Measurements from ENCODE around the gene PARP2.
"Not testable (repeated sequence)": the region's sequence is repeated elsewhere in the genome, so short reads cannot be mapped to it uniquely, and the experiment has no call there.

The PARP2 gene

GRCh38 chr14:20345366-20345765, 1.9 kb downstream of the PARP2 start:
- H3K27me3 ChIP-seq (replicated peaks; ENCODE audit: control insufficient read depth, insufficient read depth, low read length, poor library complexity, severe bottlenecking), result no peaks in the 10 kb centered on the region
- H3K27ac ChIP-seq (ENCODE audit: insufficient read depth, low read length, poor library complexity, severe bottlenecking), result no peak overlapping the region
- H3K4me1 ChIP-seq (ENCODE audit: control insufficient read depth, insufficient read depth, low read length, poor library complexity, severe bottlenecking), result no peaks in the 10 kb centered on the region
- peaks cover 4% of the 10 kb centered on the region for H3K36me3 ChIP-seq (ENCODE audit: control insufficient read depth, insufficient read depth, low read length)
- no peaks in the 10 kb centered on the region for H3K9me3 ChIP-seq (ENCODE audit: control insufficient read depth, low read length)
- H3K4me3 ChIP-seq (ENCODE audit: insufficient read depth, low read depth, low read length, poor library complexity, severe bottlenecking), result no peak overlapping the region
- DNase-seq, result no peak

DNA sequence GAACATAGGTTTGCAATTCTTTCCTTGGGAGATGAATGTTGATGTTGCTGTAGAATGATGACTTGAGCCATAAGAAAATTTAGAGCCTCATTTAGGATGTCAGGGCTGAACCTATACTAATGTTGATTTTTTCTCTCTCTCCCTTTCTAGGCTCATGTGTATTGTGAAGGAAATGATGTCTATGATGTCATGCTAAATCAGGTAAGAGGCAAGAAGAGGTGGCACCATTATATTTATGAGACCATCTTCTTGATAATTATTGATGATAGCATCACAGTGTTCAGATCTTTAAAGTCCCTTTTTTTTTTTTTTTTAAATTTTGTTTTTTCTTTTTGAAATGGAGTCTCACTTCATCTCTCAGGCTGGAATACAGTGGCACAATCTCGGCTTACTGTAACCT, 3.3 kb downstream of the PARP2 start:
- Histone ChIP-seq H3K27me3 (replicated peaks; ENCODE audit: control insufficient read depth, insufficient read depth, low read length, poor library complexity, severe bottlenecking) (no peaks in the 10 kb centered on the region), H3K36me3 (ENCODE audit: control insufficient read depth, insufficient read depth, low read length) (peaks cover 10% of the 10 kb centered on the region), H3K4me1 (ENCODE audit: control insufficient read depth, insufficient read depth, low read length, poor library complexity, severe bottlenecking) (no peaks in the 10 kb centered on the region), H3K9me3 (ENCODE audit: control insufficient read depth, low read length) (no peaks in the 10 kb centered on the region), H3K4me3 (ENCODE audit: insufficient read depth, low read depth, low read length, poor library complexity, severe bottlenecking) (no peak overlapping the region), H3K27ac (ENCODE audit: insufficient read depth, low read length, poor library complexity, severe bottlenecking) (no peak overlapping the region)
- DNase-seq, result no peak

DNA sequence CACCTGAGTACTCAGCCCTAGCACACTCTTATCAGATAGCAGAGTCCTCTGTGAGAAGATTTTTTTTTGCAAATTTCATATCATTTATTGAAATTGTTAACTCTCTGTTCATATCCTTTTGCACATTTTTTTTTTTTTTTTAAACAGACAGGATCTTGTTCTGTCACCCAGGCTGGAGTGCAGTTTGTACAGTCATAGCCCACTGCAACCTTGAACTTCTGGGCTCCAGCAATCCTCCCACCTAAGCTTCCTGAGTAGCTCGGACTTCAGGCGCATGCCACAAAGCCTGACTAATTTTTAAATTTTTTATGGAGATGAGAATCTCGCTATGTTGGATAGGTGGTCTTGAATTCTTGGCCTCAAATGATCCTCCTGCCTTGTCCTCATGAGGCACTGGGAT, 4.3 kb downstream of the PARP2 start:
- H3K36me3 ChIP-seq (ENCODE audit: control insufficient read depth, insufficient read depth, low read length), result peaks cover 15% of the 10 kb centered on the region

GRCh38 chr14:20350282-20350681, 6.8 kb downstream of the PARP2 start:
- H3K4me1 ChIP-seq (ENCODE audit: control insufficient read depth, insufficient read depth, low read length, poor library complexity, severe bottlenecking), result no peaks in the 10 kb centered on the region
- no peak for DNase-seq
- peaks cover 32% of the 10 kb centered on the region for H3K36me3 ChIP-seq (ENCODE audit: control insufficient read depth, insufficient read depth, low read length)
- H3K9me3 ChIP-seq (ENCODE audit: control insufficient read depth, low read length), result no peaks in the 10 kb centered on the region
- H3K27me3 ChIP-seq (replicated peaks; ENCODE audit: control insufficient read depth, insufficient read depth, low read length, poor library complexity, severe bottlenecking), result no peaks in the 10 kb centered on the region
- no peak overlapping the region for H3K27ac ChIP-seq (ENCODE audit: insufficient read depth, low read length, poor library complexity, severe bottlenecking)
- H3K4me3 ChIP-seq (ENCODE audit: insufficient read depth, low read depth, low read length, poor library complexity, severe bottlenecking), result no peak overlapping the region

More for the DNA sequence above, 4.3 kb downstream of the PARP2 start:
- Histone ChIP-seq H3K9me3 (ENCODE audit: control insufficient read depth, low read length) (no peaks in the 10 kb centered on the region), H3K4me1 (ENCODE audit: control insufficient read depth, insufficient read depth, low read length, poor library complexity, severe bottlenecking) (no peaks in the 10 kb centered on the region), H3K27ac (ENCODE audit: insufficient read depth, low read length, poor library complexity, severe bottlenecking) (no peak overlapping the region), H3K4me3 (ENCODE audit: insufficient read depth, low read depth, low read length, poor library complexity, severe bottlenecking) (no peak overlapping the region), H3K27me3 (replicated peaks; ENCODE audit: control insufficient read depth, insufficient read depth, low read length, poor library complexity, severe bottlenecking) (no peaks in the 10 kb centered on the region)
- no peak for DNase-seq

DNA sequence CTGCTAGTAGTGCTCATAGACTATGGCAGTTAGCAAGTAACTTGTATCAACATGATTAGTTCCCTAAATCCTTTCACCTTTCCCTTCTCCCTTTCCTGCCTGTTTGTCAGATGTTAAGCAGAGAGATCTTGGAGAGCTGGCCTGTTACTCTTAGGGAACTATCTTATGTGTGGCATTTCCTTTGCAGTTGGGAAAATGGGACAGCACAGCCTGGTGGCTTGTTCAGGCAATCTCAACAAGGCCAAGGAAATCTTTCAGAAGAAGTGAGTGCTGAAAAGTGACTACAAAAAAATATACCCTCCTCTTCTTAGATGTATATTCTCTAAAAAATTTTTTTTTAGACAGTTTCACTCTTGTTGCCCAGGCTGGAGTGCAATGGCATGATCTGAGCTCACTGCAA, 7.4 kb downstream of the PARP2 start:
- H3K36me3 ChIP-seq (ENCODE audit: control insufficient read depth, insufficient read depth, low read length), result peaks cover 35% of the 10 kb centered on the region
- no peak for DNase-seq
- H3K27ac ChIP-seq (ENCODE audit: insufficient read depth, low read length, poor library complexity, severe bottlenecking), result no peak overlapping the region
- H3K4me1 ChIP-seq (ENCODE audit: control insufficient read depth, insufficient read depth, low read length, poor library complexity, severe bottlenecking), result no peaks in the 10 kb centered on the region
- no peaks in the 10 kb centered on the region for H3K27me3 ChIP-seq (replicated peaks; ENCODE audit: control insufficient read depth, insufficient read depth, low read length, poor library complexity, severe bottlenecking)
- H3K4me3 ChIP-seq (ENCODE audit: insufficient read depth, low read depth, low read length, poor library complexity, severe bottlenecking), result no peak overlapping the region
- H3K9me3 ChIP-seq (ENCODE audit: control insufficient read depth, low read length), result no peaks in the 10 kb centered on the region

GRCh38 chr14:20356422-20356821, 13.0 kb downstream of the PARP2 start:
- Histone ChIP-seq H3K4me3 (ENCODE audit: insufficient read depth, low read depth, low read length, poor library complexity, severe bottlenecking) (no peak overlapping the region), H3K27me3 (replicated peaks; ENCODE audit: control insufficient read depth, insufficient read depth, low read length, poor library complexity, severe bottlenecking) (no peaks in the 10 kb centered on the region), H3K27ac (ENCODE audit: insufficient read depth, low read length, poor library complexity, severe bottlenecking) (no peak overlapping the region), H3K9me3 (ENCODE audit: control insufficient read depth, low read length) (no peaks in the 10 kb centered on the region), H3K4me1 (ENCODE audit: control insufficient read depth, insufficient read depth, low read length, poor library complexity, severe bottlenecking) (no peaks in the 10 kb centered on the region), H3K36me3 (ENCODE audit: control insufficient read depth, insufficient read depth, low read length) (peaks cover 43% of the 10 kb centered on the region)
- DNase-seq, result no peak

- not testable (repeated sequence) for H3K4me3 ChIP-seq (ENCODE audit: insufficient read depth, low read depth, low read length, poor library complexity, severe bottlenecking); H3K9me3 ChIP-seq (ENCODE audit: control insufficient read depth, low read length); H3K27me3 ChIP-seq (replicated peaks; ENCODE audit: control insufficient read depth, insufficient read depth, low read length, poor library complexity, severe bottlenecking); DNase-seq; H3K27ac ChIP-seq (ENCODE audit: insufficient read depth, low read length, poor library complexity, severe bottlenecking); H3K4me1 ChIP-seq (ENCODE audit: control insufficient read depth, insufficient read depth, low read length, poor library complexity, severe bottlenecking)
- H3K36me3 ChIP-seq (ENCODE audit: control insufficient read depth, insufficient read depth, low read length), result peaks cover 39% of the 10 kb centered on the region
Observed at GRCh38 chr14:20358474-20358873, 15.0 kb downstream of the PARP2 start.

- no peak overlapping the region for H3K27ac ChIP-seq (ENCODE audit: insufficient read depth, low read length, poor library complexity, severe bottlenecking)
- H3K9me3 ChIP-seq (ENCODE audit: control insufficient read depth, low read length), result no peaks in the 10 kb centered on the region
- no peak for DNase-seq
- no peaks in the 10 kb centered on the region for H3K27me3 ChIP-seq (replicated peaks; ENCODE audit: control insufficient read depth, insufficient read depth, low read length, poor library complexity, severe bottlenecking)
- H3K4me1 ChIP-seq (ENCODE audit: control insufficient read depth, insufficient read depth, low read length, poor library complexity, severe bottlenecking), result no peaks in the 10 kb centered on the region
- no peak overlapping the region for H3K4me3 ChIP-seq (ENCODE audit: insufficient read depth, low read depth, low read length, poor library complexity, severe bottlenecking)
- peaks cover 40% of the 10 kb centered on the region for H3K36me3 ChIP-seq (ENCODE audit: control insufficient read depth, insufficient read depth, low read length)
Observed at GRCh38 chr14:20365928-20366327, 22.5 kb downstream of the PARP2 start.

DNA sequence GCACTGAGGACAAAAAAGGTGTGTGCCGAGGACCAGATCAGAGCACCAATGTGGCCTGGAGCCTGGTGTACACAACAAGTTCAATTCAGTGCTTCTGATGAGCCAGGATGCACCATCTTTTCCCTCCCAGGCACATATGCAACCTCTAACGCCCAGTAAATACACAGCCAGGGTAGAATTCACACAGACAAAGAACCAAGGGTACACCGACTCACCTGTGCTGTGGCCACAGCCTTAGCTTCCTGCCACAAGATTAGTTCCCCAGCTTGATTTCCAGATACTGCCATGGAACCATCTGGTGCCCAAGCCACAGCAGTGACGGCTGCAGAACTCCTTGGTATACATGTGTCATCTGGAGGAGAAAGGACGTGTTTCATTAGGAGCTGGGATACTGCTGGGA, 29.4 kb downstream of the PARP2 start:
- Histone ChIP-seq H3K4me3 (ENCODE audit: insufficient read depth, low read depth, low read length, poor library complexity, severe bottlenecking) (no peak overlapping the region), H3K4me1 (ENCODE audit: control insufficient read depth, insufficient read depth, low read length, poor library complexity, severe bottlenecking) (no peaks in the 10 kb centered on the region), H3K27me3 (replicated peaks; ENCODE audit: control insufficient read depth, insufficient read depth, low read length, poor library complexity, severe bottlenecking) (no peaks in the 10 kb centered on the region), H3K27ac (ENCODE audit: insufficient read depth, low read length, poor library complexity, severe bottlenecking) (no peak overlapping the region), H3K9me3 (ENCODE audit: control insufficient read depth, low read length) (no peaks in the 10 kb centered on the region), H3K36me3 (ENCODE audit: control insufficient read depth, insufficient read depth, low read length) (peaks cover 87% of the 10 kb centered on the region)
- DNase-seq, result no peak

GRCh38 chr14:20375471-20375870, 32.0 kb downstream of the PARP2 start:
- H3K4me3 ChIP-seq (ENCODE audit: insufficient read depth, low read depth, low read length, poor library complexity, severe bottlenecking), result no peak overlapping the region

GRCh38 chr14:20376071-20376588, 32.7 kb downstream of the PARP2 start:
- peaks cover 95% of the 10 kb centered on the region for H3K36me3 ChIP-seq (ENCODE audit: control insufficient read depth, insufficient read depth, low read length)

More at GRCh38 chr14:20375471-20375870, 32.0 kb downstream of the PARP2 start:
- H3K9me3 ChIP-seq (ENCODE audit: control insufficient read depth, low read length), result no peaks in the 10 kb centered on the region
- H3K27me3 ChIP-seq (replicated peaks; ENCODE audit: control insufficient read depth, insufficient read depth, low read length, poor library complexity, severe bottlenecking), result no peaks in the 10 kb centered on the region
- DNase-seq, result no peak
- no peak overlapping the region for H3K27ac ChIP-seq (ENCODE audit: insufficient read depth, low read length, poor library complexity, severe bottlenecking)
- no peaks in the 10 kb centered on the region for H3K4me1 ChIP-seq (ENCODE audit: control insufficient read depth, insufficient read depth, low read length, poor library complexity, severe bottlenecking)
- H3K36me3 ChIP-seq (ENCODE audit: control insufficient read depth, insufficient read depth, low read length), result peaks cover 95% of the 10 kb centered on the region

More at GRCh38 chr14:20376071-20376588, 32.7 kb downstream of the PARP2 start:
- Histone ChIP-seq H3K4me1 (ENCODE audit: control insufficient read depth, insufficient read depth, low read length, poor library complexity, severe bottlenecking) (no peaks in the 10 kb centered on the region), H3K27me3 (replicated peaks; ENCODE audit: control insufficient read depth, insufficient read depth, low read length, poor library complexity, severe bottlenecking) (no peaks in the 10 kb centered on the region), H3K27ac (ENCODE audit: insufficient read depth, low read length, poor library complexity, severe bottlenecking) (no peak overlapping the region), H3K4me3 (ENCODE audit: insufficient read depth, low read depth, low read length, poor library complexity, severe bottlenecking) (no peak overlapping the region), H3K9me3 (ENCODE audit: control insufficient read depth, low read length) (no peaks in the 10 kb centered on the region)
- DNase-seq, result no peak

Data from effector memory CD4-positive, alpha-beta T cell (primary cell).